Esophagus mucosa (tissue), 1 donor: ENCODE measurements around the gene MAD1L1. TPM values are rescaled to one million over a fixed set of nuclear protein-coding genes. Genes with fewer than 3 reads are reported as not detected.
A peak's percentile ranks its signal among the peaks of the same experiment; 100 is the strongest.

ENCODE experiments used
- ATAC-seq: fragments of 200-7000 bp; cut with Tn5 transposase; one replicate; pipeline ENCODE4 v1.9.1; 2020
- total RNA-seq: library from RNA; stranded (reverse); gene quantifications from one replicate; pipeline ENCODE4 v1.2.4, GENCODE V29; 2023
- donor health status: DM: yes; HTN: yes; CAD: no.

Gene MAD1L1
- total RNA-seq, 1 donor from 2014 or later, result 23.7 TPM

DNA sequence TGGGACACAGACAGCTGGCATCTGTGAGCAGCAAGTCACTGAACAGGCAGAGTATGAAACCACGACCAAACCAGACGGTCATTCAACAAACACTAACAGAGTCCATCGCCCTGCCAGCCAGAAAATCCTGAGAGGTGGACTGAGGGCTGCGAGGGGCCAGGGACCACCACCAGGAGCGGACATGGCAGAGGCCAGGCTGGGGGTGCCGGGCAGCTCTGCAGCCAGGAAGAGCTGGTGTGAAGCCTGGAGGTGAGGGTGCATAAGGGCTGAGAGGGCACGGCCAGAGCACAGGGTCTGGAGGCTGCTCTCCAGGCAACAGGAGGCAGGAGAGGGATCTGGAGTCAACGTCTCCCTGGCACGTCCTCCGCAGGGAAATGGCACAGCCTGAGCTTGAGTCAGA is 15.5 kb downstream of the MAD1L1 start:
- no peak for ATAC-seq

- no peak for ATAC-seq
Observed at GRCh38 chr7:2215851-2216250, 16.9 kb downstream of the MAD1L1 start.

GRCh38 chr7:2214636-2215035 is 18.1 kb downstream of the MAD1L1 start:
- ATAC-seq, result no peak

DNA sequence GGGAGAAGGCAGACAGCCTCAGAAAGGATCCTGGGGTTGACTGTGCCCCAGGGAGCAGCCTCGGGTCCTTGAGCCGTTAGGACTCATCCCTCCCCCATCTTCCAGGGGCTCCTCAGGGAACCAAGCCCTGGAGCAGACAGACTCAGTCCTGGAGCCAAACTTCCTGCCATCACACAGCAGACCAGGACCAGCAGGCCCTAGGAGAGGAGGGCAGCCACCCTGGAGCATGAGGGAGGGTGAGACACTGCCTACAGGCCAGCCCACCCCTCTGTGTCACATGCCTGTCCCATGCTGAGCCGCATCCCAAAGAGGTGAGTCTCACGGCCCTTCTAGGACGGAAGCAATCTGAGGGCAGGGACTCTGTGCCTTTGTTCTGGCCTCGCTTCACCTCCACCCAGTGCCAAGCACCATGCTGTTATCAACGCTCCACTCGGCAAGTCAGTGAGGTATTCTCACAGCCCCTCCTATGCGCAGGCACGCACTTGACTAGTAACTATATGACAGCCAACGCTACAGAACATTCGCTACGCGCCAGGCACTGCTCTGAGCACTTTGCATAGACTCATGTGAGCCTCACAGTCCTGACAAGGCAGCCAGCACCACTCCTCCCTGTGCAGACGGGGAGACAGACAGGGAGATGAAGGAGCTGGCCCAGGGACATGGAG is 19.1 kb downstream of the MAD1L1 start:
- no peak for ATAC-seq

GRCh38 chr7:2212906-2213305 is 19.8 kb downstream of the MAD1L1 start:
- ATAC-seq, result no peak

DNA sequence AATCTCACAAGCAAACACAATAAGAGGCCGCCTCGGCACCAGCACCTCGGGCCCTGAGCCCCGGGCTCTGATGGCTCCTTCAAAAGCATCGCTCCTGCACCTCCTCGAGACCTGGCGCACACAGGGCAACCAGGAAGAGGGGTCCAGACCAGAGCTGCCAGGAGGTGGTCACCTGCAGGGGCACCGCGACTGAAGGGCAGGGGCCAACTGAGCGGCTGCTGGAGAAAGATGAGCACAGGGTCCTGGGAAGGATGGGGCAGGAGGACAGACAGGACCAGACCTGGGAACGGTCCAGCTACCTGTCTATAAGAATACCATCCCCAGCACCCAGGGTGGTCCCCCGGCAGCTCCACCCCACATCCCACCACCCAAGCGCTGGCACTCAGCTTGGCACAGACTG is 20.8 kb downstream of the MAD1L1 start:
- ATAC-seq, result no peak

- no peak for ATAC-seq
Observed at GRCh38 chr7:2211259-2211880, 21.4 kb downstream of the MAD1L1 start.

GRCh38 chr7:2210551-2211258 is 22.0 kb downstream of the MAD1L1 start:
- ATAC-seq, result peak; percentile 7

- no peak for ATAC-seq
Observed at GRCh38 chr7:2209961-2210323, 22.8 kb downstream of the MAD1L1 start.

DNA sequence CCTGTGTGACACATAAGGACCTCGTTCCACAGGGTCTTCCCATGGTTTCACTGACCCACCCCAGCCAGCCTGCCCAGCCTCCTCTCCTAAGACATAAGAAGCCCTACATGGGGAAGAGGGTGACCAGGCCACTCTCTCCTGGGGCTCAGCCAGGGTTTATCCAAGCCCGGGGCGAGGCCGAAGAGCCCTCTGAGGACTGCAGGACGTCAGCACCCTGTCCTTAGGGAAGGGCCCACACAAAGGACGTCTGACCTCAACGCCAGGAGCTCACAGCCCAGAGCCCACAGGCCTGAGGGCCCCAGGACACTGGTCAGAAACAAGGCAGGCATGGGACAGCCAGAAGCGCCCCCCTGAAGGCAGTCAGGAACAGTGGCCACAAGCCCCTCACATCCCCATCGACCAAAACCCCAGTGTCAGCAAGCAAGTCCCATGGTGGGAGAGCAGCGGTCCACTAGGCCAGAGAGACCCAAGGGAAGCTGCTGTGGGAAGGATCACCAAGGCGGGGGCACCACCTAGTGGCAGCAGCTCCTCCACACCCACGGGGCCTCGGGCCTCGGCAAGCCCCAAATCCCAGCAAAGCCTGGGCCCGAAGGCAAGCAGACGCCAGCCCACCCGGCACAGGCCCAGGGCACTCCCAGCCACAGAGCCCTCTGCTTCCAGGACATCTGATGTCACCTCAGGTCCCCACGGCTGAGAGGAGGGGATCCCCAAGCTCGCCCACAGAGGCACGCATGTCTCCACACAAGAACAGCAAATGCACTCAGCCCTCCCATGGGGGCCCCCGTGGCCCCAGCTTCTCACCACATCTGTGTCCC is 23.4 kb downstream of the MAD1L1 start:
- ATAC-seq, result peak; percentile 70

DNA sequence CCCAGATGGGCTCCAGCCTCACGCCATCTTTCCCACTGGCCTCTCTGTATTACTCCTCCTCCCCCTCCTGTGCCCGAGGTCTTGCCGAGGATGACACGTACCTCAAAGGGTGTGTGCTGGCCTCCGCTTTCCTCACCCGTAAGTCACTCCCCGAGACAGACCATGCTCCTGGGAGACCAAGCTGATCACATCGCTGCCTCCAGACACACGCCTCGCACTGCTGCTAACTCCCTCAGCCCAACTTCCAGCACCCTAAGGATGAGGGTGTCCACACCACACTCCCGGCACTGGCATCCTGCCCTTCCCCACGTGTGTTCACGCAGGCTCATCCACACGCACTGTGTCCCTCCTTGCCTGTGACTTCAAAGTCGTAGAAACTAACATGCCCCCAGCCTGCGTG is 24.0 kb downstream of the MAD1L1 start:
- no peak for ATAC-seq

GRCh38 chr7:2205036-2205780 is 27.5 kb downstream of the MAD1L1 start:
- ATAC-seq, result no peak

- no peak for ATAC-seq
Observed at GRCh38 chr7:2204446-2204845, 28.3 kb downstream of the MAD1L1 start.

DNA sequence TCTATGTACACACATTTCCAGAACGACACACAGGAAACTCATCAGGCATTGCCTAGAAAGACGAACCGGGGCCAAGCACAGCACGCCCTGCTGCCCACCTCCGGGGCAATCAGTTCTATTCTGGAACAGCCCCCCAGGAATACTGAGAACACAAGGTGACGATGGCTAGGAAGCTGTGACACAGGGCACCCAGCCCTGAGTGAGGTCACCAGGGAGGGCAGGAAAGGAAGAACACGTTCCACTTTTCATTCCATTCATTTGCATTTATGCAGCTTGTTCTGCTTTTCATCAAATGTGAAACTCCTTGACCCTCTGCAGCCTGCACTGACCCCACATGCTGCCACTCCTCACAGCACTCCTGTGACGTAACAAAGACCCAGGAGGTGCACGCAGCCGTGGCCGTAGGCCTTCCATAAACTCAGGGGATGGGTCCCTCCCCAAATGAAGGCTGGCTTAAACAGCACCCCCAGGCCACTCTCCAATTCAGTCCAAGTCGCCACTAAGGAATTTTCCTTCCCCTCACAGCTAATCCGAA is 28.9 kb downstream of the MAD1L1 start:
- ATAC-seq, result no peak

DNA sequence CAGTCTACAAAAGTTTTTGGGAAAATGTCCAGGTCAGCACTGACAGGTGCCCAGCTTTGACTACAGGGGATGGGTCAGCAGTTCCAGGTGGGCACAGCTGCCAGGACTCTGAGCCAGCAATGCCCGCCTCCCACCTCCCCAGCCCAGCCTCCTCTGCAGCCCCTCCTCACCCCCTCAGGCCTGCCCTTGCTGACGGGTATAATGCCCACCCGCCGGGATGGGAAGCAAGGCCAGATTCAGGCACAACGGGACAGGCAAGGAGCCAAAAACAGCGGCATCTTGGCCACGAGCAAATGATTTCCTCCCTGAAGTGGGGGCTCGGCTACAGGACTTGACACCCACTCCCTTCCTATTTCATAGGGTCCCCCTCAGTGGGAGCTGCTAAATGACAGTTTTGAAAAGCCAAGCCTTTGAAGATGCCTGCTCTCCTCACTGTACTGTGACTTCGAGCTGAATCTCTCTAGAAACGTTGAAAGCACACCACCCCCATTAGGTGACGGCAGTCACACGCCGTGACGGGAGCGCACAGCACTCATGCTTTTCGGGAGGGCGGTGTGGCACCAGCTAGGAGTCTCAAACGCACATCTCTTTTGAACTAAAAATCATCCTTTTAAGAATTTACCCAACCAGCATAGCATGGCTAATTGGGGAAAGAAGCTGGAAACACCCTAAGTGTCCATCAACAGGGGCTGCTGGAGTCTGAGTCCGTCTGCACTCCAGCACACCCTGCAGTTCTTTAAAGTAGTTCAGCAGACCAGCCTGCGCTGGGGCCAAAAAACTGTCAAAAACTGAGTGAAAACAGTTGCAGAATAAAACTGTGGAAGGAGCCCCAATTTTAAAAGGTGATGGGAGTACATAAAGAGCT is 29.6 kb downstream of the MAD1L1 start:
- no peak for ATAC-seq

DNA sequence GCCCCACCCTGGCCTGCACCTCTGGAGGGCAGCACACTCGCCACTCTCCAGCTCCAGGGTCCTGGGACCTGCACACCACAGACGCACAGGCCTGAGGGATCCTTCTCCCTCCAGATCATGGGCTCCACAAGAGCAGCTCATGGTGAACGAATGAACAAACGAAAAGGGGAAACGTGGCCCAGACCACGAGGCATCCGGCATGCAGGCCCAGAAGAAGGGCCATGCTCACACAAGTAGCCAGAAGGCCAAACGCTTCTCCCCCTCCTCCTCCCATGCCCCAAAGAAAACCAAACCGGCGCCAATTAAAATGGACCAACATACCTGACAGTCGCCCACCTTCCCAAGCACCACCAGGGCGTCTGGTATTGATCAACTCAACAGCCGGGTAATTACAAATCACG is 30.4 kb downstream of the MAD1L1 start:
- ATAC-seq, result no peak

DNA sequence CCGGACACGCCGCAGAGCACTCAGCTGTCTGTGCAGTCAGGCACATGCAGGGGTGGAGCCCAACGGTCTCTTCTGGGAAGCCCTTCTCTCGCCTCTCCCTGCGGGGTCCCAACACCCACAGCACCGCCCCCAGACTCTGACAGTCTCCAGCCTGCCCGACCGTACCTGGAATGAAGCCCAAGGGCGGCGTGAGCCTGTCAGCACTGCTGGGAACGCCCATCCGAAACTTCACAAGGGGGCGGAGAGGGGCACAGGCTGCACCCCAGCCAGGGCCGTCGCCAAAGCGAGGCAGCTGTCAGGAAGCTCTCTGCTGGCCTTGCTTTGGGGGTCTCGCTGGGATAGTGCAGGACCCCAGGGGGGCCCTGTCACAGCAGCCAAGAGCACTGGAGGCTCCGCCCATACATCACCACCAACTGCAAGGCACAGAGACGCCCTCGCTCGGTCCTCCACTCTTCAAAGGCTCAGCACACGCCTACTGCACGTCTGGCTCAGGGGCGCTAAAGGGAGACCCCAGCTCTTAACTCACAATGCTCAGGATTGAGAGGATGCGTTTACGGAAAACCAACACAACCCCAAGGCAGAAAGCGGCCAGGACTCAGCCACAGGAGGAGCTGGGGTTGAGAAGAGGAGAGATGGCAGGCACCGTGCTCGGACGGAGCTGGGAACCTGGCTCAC is 30.9 kb downstream of the MAD1L1 start:
- ATAC-seq, result no peak

DNA sequence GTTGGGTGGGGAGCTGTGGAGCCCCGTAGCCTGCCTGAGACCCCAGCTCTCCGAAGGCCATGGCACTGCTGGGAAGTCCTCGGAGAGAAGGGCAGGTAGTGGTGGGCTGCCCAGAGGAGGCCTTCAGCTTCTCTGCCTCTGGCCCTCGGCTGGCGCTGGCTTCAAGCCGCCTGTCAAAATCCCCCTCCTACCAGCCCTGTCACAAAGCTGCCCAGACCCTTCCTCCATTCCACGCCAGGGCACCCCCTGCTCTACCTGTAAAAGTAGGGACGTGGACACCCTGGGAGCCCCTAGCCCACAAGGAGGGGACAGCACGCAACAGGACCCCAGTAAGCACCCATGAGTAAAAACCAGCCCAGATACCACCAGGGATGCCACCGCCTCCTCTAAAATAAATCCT is 31.6 kb downstream of the MAD1L1 start:
- no peak for ATAC-seq

DNA sequence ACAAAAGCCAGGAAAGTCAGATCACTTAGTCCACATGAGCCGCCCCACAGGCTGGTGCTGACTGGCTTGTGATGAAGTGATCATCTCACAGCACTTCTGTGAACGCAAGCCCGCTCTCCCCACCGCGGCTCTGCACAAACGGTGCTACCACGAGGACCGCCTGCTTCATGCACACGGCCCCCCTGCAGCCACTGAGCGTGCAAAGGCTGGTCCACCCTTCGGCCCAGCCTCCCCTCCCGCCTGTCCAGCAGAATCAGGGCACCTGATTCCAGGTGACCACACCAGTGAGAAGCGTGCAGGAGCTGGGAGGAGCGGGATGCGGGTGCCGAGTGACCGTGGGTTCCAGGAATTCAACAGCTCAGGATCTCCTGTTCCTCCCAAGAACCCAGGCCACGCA is 32.2 kb downstream of the MAD1L1 start:
- ATAC-seq, result no peak

DNA sequence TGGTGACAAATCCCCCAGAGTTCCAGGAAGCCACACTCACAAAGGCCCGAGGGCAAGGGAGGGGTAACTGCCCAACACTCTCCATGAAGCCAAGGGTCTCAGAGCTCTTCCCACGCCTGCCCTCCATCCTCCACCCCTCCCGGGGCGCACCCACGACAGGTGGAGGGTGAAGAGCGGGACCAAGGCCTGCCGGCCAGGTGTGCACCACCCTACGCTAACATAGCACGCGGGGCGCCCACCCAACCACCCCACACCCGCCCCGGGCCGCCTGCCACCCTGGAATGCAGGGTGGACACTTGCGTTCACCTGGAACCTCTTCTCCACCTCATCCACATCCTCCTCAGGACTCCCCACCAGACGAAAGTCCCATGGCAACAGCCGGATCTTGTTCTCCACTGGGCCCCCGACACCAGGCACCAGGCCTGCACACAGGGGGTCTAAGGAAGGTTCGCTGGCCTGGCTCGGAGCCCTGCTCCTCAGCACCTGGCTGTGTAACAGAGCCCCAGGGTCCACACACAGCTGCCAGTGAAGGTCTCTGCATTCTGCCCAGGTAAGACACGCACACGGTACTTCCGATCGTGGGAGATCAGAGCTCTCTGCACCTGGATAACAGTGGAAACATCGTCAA is 32.7 kb downstream of the MAD1L1 start:
- no peak for ATAC-seq
